Upper lobe of left lung (tissue), 4 donors: ENCODE measurements around the gene FIBCD1.

ENCODE experiments used
- CTCF ChIP-seq, 6 experiments: fragments of 450-650 bp in 4 of 6; fragments of 200-600 bp in 2 of 6; sonication (generic) in 2 of 6; IDR thresholded peaks; one replicate each; pipeline ENCODE4 v1.5.1; 2016 to 2019; ENCODE audit warnings: antibody characterized with exemption in 6 of 6
- EP300 ChIP-seq, 4 donors: sonication (generic); formaldehyde crosslinking; IDR thresholded peaks; one replicate each; pipeline ENCODE4 v1.5.1; 2017; ENCODE audit warnings: antibody characterized with exemption in 4 of 4, control low read depth in 2 of 4
- POLR2A ChIP-seq, 4 donors: fragments of 450-650 bp; IDR thresholded peaks; one replicate each; pipeline ENCODE4 v1.5.1; 2016 to 2017; ENCODE audit warnings: antibody characterized with exemption in 4 of 4, mild to moderate bottlenecking in 2 of 4
- POLR2AphosphoS5 ChIP-seq, 2 donors: sonication (generic); formaldehyde crosslinking; IDR thresholded peaks; one replicate each; pipeline ENCODE4 v1.5.1; 2017; ENCODE audit warnings: antibody characterized with exemption in 2 of 2

GRCh38 chr9:130983970-130984369, 44.9 kb upstream of the FIBCD1 start:
- TF ChIP-seq CTCF (IDR thresholded peaks at IDR 0.05): no peak
- no peak for TF ChIP-seq POLR2A (IDR thresholded peaks at IDR 0.05)
- no peak for TF ChIP-seq EP300 (IDR thresholded peaks at IDR 0.05)
- no peak for TF ChIP-seq POLR2AphosphoS5 (IDR thresholded peaks at IDR 0.05)
